Stimulated activated CD4-positive, alpha-beta T cell treated with anti-CD3 and anti-CD28 coated beads, TNF-alpha, amount 100 ng/mL, for 4 hours (primary cell): Measurements from ENCODE around the gene IGFL3.
"Not testable (repeated sequence)": the region's sequence is repeated elsewhere in the genome, so short reads cannot be mapped to it uniquely, and the experiment has no call there.

Experiments
- DNase-seq, 3 experiments: peaks; one replicate each; pipeline ENCODE4 v3.0.0-alpha.2; 2020; ENCODE audit warnings: low read depth in 3 of 3

IGFL3 gene

DNA sequence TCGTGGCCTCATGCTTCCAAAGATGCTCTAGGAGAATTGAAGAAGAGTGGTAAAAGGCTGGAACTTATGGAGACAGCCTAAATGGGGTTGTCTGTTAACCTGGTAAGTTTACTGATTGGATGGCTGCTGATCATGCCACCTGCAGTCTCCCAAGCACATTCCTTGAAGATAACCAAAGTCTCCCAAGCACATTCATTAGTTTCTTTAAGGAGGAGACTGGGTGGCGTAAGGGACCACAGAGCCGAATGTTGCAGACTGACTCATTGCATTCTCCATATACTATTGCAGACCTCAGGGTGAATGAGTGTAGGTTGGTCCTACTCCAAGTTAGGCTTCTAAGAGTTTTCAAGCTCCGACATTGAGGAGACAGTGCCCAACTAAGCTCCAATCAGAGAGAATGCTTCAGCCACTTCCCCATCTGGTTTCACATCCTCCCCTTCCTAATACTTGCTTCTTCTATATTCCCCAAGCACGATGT lies at the start of gene IGFL3:
Gene IGFL3, minus strand, starts transcription at position 51 of the 478 bp plus-strand sequence. Its CDS starts 39 bp downstream, at position 12.
- DNase-seq, result no peak

DNA sequence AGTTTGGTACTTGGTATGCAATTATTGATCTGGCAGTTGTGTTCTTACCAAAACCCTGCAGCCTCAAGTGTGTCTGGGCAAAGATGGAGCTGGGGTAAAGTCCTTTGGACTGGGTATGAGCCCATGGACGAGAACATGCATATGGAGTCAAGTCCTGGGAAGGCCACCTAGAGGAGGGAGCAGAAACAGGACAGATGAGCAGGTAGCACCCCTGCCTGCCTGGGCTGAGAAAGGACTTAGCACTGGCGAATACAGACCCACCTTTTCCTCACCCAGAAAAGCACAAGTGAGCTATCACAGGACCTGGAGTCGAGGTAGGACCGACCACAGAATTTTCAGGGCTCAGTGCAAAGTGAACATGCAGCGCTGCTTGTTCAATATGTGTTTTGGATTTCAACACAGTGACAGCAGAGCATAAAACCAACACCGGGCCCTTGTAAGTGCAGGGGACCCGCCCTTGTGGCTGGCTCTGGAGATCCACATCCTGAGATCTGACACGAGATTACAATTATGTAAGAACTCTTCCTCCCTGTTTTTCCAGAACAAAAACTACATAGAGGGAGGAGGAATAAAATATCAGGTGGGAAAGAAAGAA lies 49.5 kb upstream of the IGFL3 start:
- no peak for DNase-seq

DNA sequence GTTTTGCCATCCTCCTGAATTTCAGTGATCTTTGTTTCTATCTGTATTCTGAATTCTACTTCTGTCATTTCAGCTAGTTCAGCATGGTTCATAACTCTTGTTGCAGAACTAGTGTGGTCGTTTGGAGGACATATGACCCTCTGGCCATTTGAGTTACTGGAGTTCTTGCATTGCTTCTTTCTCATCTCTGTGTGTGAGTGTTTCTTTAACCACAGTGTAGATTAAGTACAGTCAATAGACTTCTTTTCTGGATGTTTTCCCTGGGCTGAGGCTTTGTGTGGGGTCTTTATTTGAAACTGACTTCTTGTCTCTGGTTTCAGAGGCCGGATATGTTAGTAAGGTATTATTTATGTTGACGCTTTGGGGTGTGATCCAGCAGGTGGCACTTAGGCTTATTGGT lies 38.2 kb upstream of the IGFL3 start:
- DNase-seq, result no peak

DNA sequence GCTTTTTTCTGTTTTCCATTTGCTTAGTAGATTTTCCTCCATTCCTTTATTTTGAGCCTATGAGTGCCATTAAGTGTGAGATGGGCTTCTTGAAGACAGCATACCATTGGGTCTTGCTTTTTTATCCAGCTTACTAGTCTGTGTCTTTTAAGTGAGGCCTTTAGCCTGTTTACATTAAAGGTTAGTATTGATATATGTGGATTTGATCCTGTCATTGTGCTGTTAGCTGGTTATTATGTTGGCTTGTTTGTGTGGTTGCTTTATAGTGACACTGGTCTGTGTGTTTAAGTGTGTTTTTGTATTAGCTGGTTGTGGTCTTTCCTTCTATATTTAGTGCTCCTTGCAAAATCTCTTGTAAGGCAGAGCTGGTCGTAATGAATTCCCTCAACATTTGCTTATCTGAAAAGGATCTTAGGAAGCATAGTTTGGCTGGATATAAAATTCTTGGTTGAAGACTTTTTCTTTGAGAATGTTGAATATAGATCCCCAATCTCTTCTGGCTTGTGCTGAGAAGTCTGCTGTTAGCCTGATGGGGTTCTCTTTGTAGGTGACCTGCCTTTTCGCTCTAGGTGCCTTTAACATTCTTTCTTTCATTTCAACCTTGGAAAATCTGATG lies 37.3 kb upstream of the IGFL3 start:
- not testable (repeated sequence) for DNase-seq

DNA sequence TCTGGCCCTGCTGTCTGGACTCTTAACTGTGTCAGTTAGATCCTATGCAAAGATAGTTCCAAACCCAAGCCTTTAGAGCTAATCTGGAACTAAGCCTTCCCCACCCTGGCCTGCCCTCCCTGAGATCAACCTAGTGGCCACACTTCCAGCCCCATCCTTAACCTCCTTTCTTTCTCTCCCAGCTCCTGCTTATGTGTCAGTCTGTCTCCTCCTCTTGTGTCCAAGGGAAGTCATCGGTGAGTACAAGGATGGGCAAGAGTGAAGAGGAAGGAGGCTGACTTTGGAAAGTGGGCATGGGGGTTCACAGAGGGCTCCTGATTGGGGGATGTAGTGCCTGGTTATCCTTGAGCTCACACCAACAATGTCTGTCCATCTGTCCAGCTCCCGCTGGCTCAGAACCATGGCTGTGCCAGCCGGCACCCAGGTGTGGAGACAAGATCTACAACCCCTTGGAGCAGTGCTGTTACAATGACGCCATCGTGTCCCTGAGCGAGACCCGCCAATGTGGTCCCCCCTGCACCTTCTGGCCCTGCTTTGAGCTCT lies 35.8 kb upstream of the IGFL3 start:
- no peak for DNase-seq

DNA sequence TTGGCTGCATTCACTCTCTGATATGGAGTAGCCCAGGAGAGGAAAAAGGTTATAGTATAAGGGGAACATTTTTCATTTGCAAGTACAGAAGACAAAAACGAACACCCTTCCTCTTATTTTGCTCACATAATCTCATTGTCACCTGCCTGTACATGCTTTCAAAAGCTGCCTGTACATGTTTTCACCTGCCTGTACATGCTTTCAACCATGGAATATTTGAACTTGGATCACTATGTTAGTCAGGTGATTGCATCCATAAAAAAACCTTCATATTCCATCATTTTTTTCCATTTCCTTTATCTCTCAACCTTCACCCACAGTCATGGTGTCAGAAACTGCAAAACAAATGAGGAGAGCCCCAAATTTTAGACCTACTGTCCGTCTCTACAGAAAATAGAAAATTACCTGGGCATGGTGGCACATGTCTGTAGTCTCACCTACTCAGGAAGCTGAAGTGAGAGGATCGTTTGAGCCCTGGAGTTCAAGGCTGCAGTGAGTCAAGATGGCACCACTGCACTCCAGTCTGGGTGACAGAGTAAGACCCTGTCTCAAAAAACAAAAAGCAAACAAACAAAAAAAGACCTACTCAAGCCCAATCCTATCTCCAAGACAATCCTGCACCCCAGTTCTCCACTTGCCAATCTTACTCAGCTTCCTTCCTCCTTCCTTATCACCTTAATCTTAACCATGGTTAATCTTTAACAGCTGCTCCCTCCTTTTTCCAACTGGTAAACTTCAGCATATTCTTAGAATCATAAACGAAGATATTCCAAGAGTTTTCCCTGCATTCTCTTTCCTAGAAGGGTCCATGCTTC lies 35.1 kb upstream of the IGFL3 start:
- DNase-seq, result no peak

DNA sequence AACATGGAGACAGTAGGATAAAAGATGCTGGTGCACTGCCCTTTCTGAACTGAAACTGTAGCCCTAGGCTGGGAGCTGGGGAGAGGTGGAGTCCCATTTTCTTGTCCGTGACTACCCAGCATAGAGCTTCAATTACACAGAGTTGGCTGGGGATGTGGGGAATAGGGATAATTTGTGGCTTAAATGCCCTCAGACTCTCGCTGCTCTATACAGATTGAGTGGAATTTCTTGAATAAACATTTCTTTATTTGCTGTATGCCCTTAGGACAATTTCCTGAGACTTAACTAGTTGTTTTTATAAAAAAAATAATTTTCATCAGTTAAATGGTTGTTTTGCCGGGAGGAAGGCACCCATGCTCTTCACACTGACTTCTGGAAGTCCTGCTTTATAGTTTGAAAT lies 30.7 kb upstream of the IGFL3 start:
- no peak for DNase-seq

DNA sequence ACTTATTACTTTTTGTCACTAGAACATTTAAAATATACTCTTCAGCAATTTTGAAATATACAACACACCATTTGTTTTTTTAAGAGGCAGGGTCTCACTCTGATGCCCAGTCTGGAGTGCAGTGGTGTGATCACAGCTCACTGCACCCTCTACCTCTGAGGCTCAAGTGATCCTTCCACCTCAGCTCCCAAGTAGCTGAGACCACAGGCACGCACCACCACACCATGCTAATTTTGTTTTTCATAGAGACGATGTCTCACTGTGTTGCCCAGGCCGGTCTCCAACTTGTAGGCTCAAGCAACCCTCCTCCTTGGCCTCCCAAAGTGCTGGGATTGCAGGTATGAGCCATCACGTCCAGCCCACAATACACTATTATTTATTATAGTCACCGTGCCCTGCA lies 26.1 kb upstream of the IGFL3 start:
- DNase-seq, result no peak

DNA sequence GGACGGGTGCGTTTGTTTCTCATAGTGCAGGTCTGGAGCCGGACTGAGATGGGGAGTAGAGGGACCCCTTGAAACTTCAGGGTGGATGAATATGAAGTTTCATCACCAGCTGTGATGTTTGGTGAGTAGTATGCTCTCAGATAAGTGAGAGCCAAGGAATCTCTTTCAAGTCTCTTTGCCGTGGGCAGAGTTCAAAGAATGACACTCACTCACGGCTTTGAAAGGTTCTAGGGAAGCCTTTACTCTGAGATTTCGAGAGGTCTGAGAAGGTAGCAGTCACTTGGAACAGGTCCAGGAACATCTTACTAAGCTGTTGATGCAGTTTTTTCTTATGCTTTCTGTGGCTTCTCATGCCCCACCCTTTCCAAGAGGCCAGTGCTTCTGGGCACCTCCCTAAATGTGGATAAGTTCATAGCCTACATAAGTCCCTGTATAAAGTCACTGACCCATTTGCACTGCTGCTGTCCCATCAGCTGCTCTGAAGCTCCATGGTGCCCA lies 23.4 kb upstream of the IGFL3 start, which contains the start of gene IGFL2:
Gene IGFL2, plus strand, starts transcription at position 448 of the 498 bp plus-strand sequence. Its CDS starts 41 bp downstream, at position 489.
- no peak for DNase-seq

DNA sequence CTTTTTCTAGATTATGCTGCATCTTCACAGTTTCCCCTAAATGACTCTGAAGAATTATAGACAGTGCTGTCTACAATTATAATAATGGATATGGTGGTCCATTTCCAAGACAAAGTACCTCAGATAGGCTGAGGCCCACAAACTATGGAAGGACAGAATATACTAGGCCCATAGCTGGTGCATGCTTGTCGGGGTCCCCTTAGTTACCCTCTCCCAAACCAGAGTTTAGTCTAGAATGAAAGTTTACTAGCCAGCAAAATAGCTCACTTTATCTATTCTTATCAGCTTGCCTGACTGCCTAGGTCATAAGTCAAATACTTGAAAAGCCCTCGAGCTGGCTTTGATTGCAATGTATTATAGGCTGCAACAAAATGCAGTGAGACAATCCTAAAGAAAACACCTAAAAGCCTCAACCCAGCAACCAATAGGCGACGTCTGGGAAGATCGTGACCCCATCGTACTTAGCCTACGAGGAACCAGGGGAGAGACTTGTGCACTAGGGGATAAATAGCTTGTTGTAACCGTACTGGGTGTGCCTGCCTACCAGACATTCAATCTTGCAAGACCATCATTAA lies 22.8 kb upstream of the IGFL3 start:
- no peak for DNase-seq

DNA sequence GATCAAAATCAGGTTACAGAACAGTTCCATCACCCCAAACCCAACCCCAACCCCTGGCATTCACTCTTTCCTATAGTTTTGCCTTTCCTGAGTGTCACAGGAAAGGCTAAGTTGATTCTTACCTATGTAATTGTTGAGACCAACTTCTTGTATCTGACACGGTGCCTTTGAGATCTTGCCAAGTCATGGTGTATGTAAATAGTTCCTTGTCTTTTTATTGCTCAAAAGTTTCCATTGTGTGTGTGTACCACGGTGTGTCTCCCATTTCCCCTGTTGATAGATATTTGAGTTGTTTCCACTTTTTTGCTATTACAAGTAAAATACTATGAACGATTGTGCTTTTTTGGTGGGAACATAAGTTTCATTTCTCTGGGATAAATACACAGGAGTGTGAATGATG lies 20.3 kb upstream of the IGFL3 start:
- no peak for DNase-seq

DNA sequence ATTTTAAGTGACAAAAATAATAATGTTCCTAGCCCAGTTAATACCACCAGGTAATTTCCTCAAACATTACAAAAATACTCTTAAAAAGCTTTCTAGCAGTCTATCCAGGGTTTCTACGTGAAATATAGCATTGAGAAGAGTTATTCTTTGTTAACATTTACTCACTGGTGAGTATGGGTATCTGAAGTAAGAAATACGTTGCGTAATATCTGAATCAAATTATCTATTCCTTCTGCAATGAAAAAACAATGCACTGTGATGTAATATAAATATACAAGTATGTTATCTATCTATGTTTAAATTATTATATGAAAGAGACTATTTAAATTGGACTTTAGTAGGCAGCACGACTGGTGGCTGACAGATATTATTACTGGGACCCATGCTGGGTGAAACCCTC lies 17.8 kb upstream of the IGFL3 start:
- no peak for DNase-seq

DNA sequence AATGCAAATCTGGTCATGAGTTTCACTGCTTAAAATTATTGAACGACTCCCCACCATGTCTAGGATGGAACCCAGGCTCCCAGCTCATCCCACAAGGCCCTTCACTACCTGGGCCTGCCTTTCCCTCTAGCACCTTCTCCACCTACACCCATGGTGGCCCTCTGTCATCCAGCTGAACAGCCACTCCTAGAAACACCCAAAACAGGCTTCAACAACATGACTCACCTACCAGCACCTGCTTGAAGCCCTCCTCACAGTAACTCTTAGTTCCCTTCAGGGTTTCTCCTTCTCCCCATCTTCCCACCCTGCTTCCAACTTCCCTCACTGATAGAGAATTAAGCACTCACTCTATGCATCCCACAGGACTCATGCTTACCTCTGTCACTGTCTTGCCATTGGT lies 16.9 kb upstream of the IGFL3 start:
- DNase-seq, result no peak

DNA sequence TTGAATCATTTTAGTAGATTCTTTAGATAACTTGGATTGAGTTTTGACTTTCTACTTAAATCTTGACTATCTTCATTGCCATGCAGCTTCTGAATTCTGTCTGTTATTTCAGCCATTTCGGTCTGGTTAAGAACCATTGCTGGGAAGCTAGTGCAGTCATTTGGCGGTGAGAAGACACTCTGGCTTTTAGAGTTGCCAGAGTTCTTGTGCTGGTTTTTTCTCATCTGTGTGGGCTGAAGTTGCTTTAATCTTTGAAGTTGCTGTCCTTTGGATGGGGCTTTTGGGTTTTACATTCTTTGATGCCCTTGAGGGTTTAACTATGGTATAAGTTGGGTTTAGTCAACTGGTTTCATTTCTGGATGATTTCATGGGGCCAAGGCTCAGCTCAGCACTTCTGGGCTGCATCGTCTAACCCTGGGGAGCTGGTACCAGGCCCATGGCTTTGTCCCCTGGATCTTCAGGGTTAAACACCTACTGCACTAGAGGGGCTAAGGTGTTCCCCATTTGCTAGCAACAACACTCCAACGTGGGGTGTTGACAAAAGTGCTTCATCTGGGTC lies 13.5 kb upstream of the IGFL3 start:
- DNase-seq, result no peak

DNA sequence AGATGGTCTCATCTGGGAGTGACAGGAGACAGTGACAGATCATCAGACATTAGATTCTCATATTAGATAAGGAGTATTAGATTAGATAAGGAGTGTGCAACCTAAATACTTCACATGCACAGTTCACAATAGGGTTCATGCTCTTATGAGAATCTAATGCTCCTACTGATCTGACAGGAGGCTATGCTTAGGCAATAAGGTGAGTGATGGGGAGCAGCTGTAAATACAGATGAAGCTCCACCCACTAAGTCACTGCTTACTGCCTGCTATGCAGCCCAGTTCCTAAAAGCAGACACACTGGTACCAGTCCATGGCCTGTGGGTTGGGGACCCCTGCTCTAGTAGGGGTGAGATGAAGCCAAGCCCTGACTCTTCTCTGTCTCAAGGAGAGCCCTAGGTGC lies 10.0 kb upstream of the IGFL3 start:
- no peak for DNase-seq

DNA sequence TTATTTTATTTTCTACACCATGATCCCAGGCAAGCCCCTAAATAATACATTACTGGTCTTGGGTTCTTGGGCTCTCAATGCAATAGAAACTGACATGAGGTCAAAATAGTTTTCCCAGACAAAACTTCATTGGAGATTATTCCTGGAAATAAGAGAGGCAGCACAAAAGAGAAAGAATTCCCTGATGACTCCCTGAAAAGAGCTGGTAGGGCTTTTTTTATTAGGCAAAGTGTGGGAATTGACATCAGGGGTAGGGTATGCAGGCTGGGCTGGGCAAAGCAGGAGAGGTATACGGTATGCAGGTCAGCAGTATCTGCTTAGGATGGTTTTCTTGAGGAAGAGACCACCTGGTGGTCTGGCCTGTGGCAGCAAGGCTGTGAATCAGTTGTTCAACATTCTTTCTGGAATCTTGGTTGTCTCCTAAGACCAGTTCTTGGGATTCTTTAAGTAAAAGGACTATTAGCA lies 9.3 kb upstream of the IGFL3 start:
- no peak for DNase-seq

DNA sequence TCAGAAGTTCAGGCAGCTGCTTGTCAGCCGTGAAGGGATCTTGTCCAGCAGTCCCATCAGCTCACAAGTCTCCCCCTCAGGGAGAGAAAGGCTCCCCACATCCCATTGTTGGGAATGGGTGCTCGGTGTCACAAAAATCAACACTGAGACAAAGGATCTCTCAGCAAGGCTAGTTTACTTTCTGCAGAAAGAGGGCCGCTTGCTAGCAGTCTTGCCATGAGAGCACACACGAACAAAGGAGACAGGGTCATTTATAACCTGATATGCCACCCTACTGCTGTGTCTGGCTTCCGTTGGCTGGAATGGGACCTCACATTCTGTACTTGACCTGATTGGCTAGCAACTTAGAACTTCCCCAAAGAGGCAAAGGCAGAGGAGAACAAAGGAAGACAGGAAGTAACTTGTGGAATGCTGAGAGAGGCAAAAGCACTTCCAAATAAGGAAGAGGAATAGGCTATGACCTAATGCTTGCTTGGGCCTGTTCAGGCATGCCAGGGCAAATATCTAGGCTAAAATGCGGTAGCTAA lies 8.7 kb upstream of the IGFL3 start:
- no peak for DNase-seq

DNA sequence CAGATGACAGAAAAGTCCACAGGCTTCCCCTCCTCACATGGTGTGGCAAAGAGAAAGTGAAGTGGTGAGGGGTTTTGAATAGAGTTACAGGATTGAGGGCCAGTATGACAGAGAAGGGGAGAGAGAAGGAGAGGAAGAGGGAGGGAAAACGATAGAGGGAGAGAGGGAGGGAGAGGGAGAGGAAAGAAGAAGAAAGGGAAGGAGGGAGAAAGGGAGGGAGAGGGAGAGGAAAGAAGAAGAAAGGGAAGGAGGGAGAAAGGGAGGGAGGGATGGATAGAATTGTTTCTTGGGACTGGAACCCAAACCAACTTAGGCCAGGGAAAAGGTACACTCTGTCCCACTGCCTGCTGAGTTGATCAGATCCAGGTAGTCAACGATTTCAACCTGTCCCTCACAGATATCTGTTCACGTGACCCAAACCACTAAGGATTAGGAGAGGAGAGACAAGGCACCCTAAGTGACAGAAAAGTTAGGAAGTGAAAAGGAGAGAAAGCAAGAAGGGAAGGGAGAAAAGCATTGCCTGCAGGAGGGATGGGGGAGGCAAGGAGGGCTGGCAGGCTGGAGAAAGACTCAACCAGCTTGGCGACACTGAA lies 8.1 kb upstream of the IGFL3 start:
- DNase-seq, result no peak

DNA sequence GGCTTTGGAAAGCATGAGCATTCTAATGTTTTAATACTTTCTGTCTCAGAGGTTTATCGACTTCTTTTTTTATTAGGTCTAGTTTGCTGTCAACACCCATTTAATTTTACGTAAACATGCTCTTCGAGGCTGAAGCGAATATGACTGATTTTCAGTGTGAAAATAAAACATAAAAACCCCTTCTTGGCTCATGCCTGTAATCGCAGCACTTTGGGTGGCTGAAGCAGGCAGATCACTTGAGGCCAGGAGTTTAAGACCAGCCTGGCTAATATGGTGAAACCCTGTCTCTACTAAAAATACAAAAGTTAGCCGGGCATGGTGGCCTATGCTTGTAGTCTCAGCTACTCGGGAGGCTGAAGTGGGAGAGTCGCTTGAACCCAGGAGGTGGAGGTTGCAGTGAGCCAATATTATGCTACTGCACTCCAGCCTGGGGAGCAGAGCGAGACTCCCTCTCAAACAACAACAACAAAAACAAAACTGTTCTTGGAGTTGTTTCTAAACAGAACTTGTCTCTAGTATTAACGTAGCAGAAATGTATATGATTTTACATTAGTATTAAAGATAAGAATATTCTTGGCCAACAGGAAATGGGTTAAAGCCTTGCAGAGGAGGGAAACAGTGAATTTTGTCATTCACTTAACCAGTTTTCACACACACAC lies 7.1 kb upstream of the IGFL3 start:
- no peak for DNase-seq

DNA sequence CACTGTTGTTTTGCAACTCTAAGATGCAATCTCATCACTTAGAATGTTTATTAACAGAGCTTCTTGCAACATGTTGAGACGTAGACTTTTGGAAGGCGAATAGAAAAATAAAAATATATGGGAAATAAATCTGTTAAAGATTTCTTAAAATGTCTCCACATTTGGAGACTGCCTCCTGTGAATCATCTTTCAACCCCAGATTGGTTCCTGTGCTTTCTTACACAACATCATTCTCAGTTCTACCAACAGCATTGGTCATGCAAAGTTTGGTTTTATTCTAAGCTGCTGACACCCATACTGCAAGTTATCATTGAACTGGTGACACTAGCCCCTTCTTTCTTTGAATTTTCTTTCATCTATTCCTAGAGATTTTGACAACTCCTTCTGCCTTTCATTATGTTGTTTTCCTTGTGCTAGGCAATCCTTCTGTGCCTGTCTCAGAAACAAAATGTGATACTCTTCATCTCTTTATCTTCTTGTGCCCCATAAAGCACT lies 1.6 kb upstream of the IGFL3 start:
- no peak for DNase-seq
